H1 (cell line): ENCODE measurements around the gene ZNF672.

Source experiments
- EGR1 ChIP-seq: IDR thresholded peaks from 2 replicates; pipeline ENCODE4 v1.6.1; 2011; ENCODE audit warnings: low read depth, low read length, borderline replicate concordance
- EZH2 ChIP-seq: fragments of 200-600 bp; sonication (generic); IDR thresholded peaks from 2 replicates; pipeline ENCODE4 v1.7.1; 2012; ENCODE audit warnings: low read depth, mild to moderate bottlenecking, moderate library complexity, low read length, inconsistent platforms; ENCODE audit not compliant: severe bottlenecking
- YY1 ChIP-seq: IDR thresholded peaks from 2 replicates; pipeline ENCODE4 v1.6.1; 2011; ENCODE audit warnings: low read depth, mild to moderate bottlenecking, low read length

GRCh38 chr1:248804771-248805681 lies 33.0 kb upstream of the ZNF672 start:
- TF ChIP-seq EGR1: no peak
- TF ChIP-seq YY1: no peak
- TF ChIP-seq EZH2: no peak
